ENCODE measurements around the gene DDX6.
"Not testable (repeated sequence)": the region's sequence is repeated elsewhere in the genome, so short reads cannot be mapped to it uniquely, and the experiment has no call there.

DDX6 gene

GRCh38 chr11:118790357-118791110 is 430 bp downstream of the DDX6 start:
- peak; percentile 54 for DNase-seq

- DNase-seq: peak; percentile 43
Measured at GRCh38 chr11:118789501-118790356, 1.2 kb downstream of the DDX6 start.

GRCh38 chr11:118786657-118787056 is 4.3 kb downstream of the DDX6 start:
- no peak for DNase-seq

GRCh38 chr11:118785362-118785761 is 5.6 kb downstream of the DDX6 start:
- DNase-seq: peak; percentile 35

GRCh38 chr11:118783724-118784495 is 7.1 kb downstream of the DDX6 start:
- no peak for DNase-seq

- not testable (repeated sequence) for DNase-seq
Measured at GRCh38 chr11:118783324-118783723, 7.6 kb downstream of the DDX6 start.

GRCh38 chr11:118778898-118779297 is 12.1 kb downstream of the DDX6 start:
- DNase-seq: no peak

- no peak for DNase-seq
Measured at GRCh38 chr11:118774032-118774431, 16.9 kb downstream of the DDX6 start.

- DNase-seq: no peak
Measured at GRCh38 chr11:118771547-118772288, 19.2 kb downstream of the DDX6 start.

GRCh38 chr11:118768690-118769089 is 22.3 kb downstream of the DDX6 start:
- DNase-seq: no peak

- DNase-seq: no peak
Measured at GRCh38 chr11:118766035-118766434, 24.9 kb downstream of the DDX6 start.

GRCh38 chr11:118765095-118765691 is 25.8 kb downstream of the DDX6 start:
- DNase-seq: not testable (repeated sequence)

- no peak for DNase-seq
Measured at GRCh38 chr11:118763041-118763440, 27.9 kb downstream of the DDX6 start.

- not testable (repeated sequence) for DNase-seq
Measured at GRCh38 chr11:118761981-118762380, 29.0 kb downstream of the DDX6 start.

- DNase-seq: no peak
Measured at GRCh38 chr11:118757876-118758399, 33.0 kb downstream of the DDX6 start.

GRCh38 chr11:118752654-118753053 is 38.3 kb downstream of the DDX6 start:
- no peak for DNase-seq

- DNase-seq: no peak
Measured at GRCh38 chr11:118749429-118749828, 41.5 kb downstream of the DDX6 start.

GRCh38 chr11:118748056-118748455 is 42.9 kb downstream of the DDX6 start:
- no peak for DNase-seq

GRCh38 chr11:118746988-118747585 is 43.9 kb downstream of the DDX6 start:
- no peak for DNase-seq

GRCh38 chr11:118744046-118744445 is 46.9 kb downstream of the DDX6 start:
- DNase-seq: no peak

- DNase-seq: no peak
Measured at GRCh38 chr11:118742304-118742703, 48.7 kb downstream of the DDX6 start.

Data from stimulated activated CD4-positive, alpha-beta T cell treated with anti-CD3 and anti-CD28 coated beads, Interleukin-4, amount 100 ng/mL, for 24 hours (primary cell).